HepG2 (cell line): Measurements from ENCODE around the gene MCF2L. TPM values are rescaled to one million over a fixed set of nuclear protein-coding genes. Genes with fewer than 3 reads are reported as not detected.

Experiments used
- ATAC-seq: fragments of 200-7000 bp; cut with Tn5 transposase; 3 replicates; pipeline ENCODE4 v1.9.1; 2020; ENCODE audit warnings: mild to moderate bottlenecking, moderate library complexity
- BruUV-seq: library from RNA; stranded (reverse); fragments of 400-500 nt; replicated peaks from 2 replicates; lab custom pipeline; 2021; lab: Mats Ljungman, UMichigan
- CTCF ChIA-PET: fragments of 300-600 bp; formaldehyde crosslinking; extraction: SDS; loops from one replicate; lab custom pipeline; 2021; ENCODE audit warnings: low total read pairs, inconsistent platforms, low intra/inter-chr PET ratio; lab: Yijun Ruan, JAX
- POLR2A ChIA-PET: fragments of 350-600 bp; sonication (Branson Sonifier 250); formaldehyde crosslinking; loops from one replicate; lab custom pipeline; 2020; ENCODE audit warnings: antibody characterized with exemption, inconsistent platforms; lab: Yijun Ruan, JAX
- DNase-seq: peaks from one replicate; pipeline ENCODE4 v3.0.0-alpha.2; 2015; ENCODE audit warnings: low spot score
- FAIRE-seq: peaks from 3 replicates; lab custom pipeline; 2011; peaks lifted over from hg19 to GRCh38; lab: Jason Lieb, UNC
- H2AFZ ChIP-seq: one replicate; pipeline ENCODE4 v1.6.1; 2011; ENCODE audit warnings: low read length, inconsistent platforms
- H3K27ac ChIP-seq: fragments of 300-600 bp; 3 replicates; pipeline ENCODE4 v1.8.0; 2011; ENCODE audit warnings: mixed run types, mild to moderate bottlenecking, mixed read lengths, low read length, inconsistent platforms; ENCODE audit not compliant: insufficient read depth; ENCODE audit errors: extremely low read length
- H3K27me3 ChIP-seq, 2 experiments: fragments of 200-600 bp in 1 of 2; 2 replicates in 1 of 2; 3 replicates in 1 of 2; pipeline versions ENCODE4 v1.6.0 to v1.8.0; 2011; ENCODE audit warnings: low read length in 2 of 2, mild to moderate bottlenecking in 2 of 2, moderate library complexity in 2 of 2, inconsistent platforms in 1 of 2; ENCODE audit not compliant: insufficient read depth in 2 of 2, control insufficient read depth in 1 of 2
- H3K36me3 ChIP-seq, 2 experiments: fragments of 200-600 bp in 1 of 2; replicated peaks in 1 of 2; 2 replicates in 1 of 2; 3 replicates in 1 of 2; pipeline versions ENCODE4 v1.5.1 to v1.8.0; 2011; ENCODE audit warnings: low read length in 2 of 2, inconsistent platforms in 1 of 2; ENCODE audit not compliant: insufficient read depth in 2 of 2, control insufficient read depth in 1 of 2
- H3K4me1 ChIP-seq: 2 replicates; pipeline ENCODE4 v1.5.1; 2012; ENCODE audit warnings: low read length, inconsistent platforms; ENCODE audit not compliant: insufficient read depth
- H3K4me2 ChIP-seq: 2 replicates; pipeline ENCODE4 v1.6.0; 2011; ENCODE audit warnings: low read depth, low read length, inconsistent platforms
- H3K4me3 ChIP-seq, 3 experiments: fragments of 200-600 bp in 1 of 3; sonication (generic), shearing (Covaris generic) in 1 of 3; replicated peaks in 1 of 3; 2 replicates each; pipeline ENCODE4 v1.5.1; 2011 to 2016; ENCODE audit warnings: low read length in 3 of 3, inconsistent platforms in 2 of 3, low read depth in 2 of 3, mild to moderate bottlenecking in 2 of 3, control low read depth in 1 of 3, mixed read lengths in 1 of 3; ENCODE audit not compliant: insufficient read depth in 1 of 3
- H3K79me2 ChIP-seq: one replicate; pipeline ENCODE4 v1.6.1; 2011; ENCODE audit warnings: low read length, inconsistent platforms; ENCODE audit not compliant: insufficient read depth
- H3K9ac ChIP-seq: 2 replicates; pipeline ENCODE4 v1.6.0; 2011; ENCODE audit warnings: mild to moderate bottlenecking, low read depth, low read length, inconsistent platforms; ENCODE audit not compliant: insufficient read depth
- H3K9me3 ChIP-seq: 2 replicates; pipeline ENCODE4 v1.5.1; 2012; ENCODE audit warnings: mild to moderate bottlenecking, low read length
- H4K20me1 ChIP-seq: 2 replicates; pipeline ENCODE4 v1.6.0; 2011; ENCODE audit warnings: inconsistent platforms, mild to moderate bottlenecking, low read length, moderate library complexity; ENCODE audit not compliant: insufficient read depth
- AFF4 ChIP-seq: sonication (generic); formaldehyde crosslinking; IDR thresholded peaks from 2 replicates; pipeline ENCODE4 v1.4.0; 2020; ENCODE audit warnings: missing genetic modification reagents
- CBX5 ChIP-seq: sonication (generic); formaldehyde crosslinking; IDR thresholded peaks from 2 replicates; pipeline ENCODE4 v1.4.0; 2020; ENCODE audit warnings: missing genetic modification reagents, borderline replicate concordance
- CEBPB ChIP-seq: IDR thresholded peaks from 2 replicates; pipeline ENCODE4 v1.6.1; 2011; ENCODE audit warnings: low read depth, low read length, improper control_type of control experiment, borderline replicate concordance
- CERS6 ChIP-seq: sonication (generic); formaldehyde crosslinking; IDR thresholded peaks from 2 replicates; pipeline ENCODE4 v1.5.0; 2020; ENCODE audit warnings: missing genetic modification reagents
- GPN1 ChIP-seq: sonication (generic); formaldehyde crosslinking; IDR thresholded peaks from 2 replicates; pipeline ENCODE4 v1.5.1; 2020; ENCODE audit warnings: missing genetic modification reagents, borderline replicate concordance
- HNF1B ChIP-seq: sonication (generic); formaldehyde crosslinking; IDR thresholded peaks from 2 replicates; pipeline ENCODE4 v1.5.1; 2020; ENCODE audit warnings: mild to moderate bottlenecking, moderate library complexity, missing genetic modification reagents
- SALL2 ChIP-seq: sonication (generic); formaldehyde crosslinking; IDR thresholded peaks from 2 replicates; pipeline ENCODE4 v1.8.1; 2023; ENCODE audit warnings: mild to moderate bottlenecking, missing genetic modification reagents, inconsistent platforms
- SMAD3 ChIP-seq: sonication (generic); formaldehyde crosslinking; IDR thresholded peaks from 2 replicates; pipeline ENCODE4 v1.4.0; 2020; ENCODE audit warnings: missing genetic modification reagents
- SRY ChIP-seq: sonication (generic); formaldehyde crosslinking; IDR thresholded peaks from 2 replicates; pipeline ENCODE4 v1.8.0; 2022; ENCODE audit warnings: mild to moderate bottlenecking, missing genetic modification reagents
- ZNF850 ChIP-seq: sonication (generic); formaldehyde crosslinking; conservative IDR thresholded peaks from 2 replicates; pipeline ENCODE4 v1.9.0; 2021; ENCODE audit warnings: mild to moderate bottlenecking, missing genetic modification reagents
- ZNF879 ChIP-seq: sonication (generic); formaldehyde crosslinking; IDR thresholded peaks from 2 replicates; pipeline ENCODE4 v1.8.1; 2023; ENCODE audit warnings: missing genetic modification reagents
- WGBS: methylation state at CpG from one replicate; pipeline ENCODE4 v1.1.6; 2017; ENCODE audit warnings: low lambda C conversion rate; 5-methylcytosine and 5-hydroxymethylcytosine counted together
- in situ Hi-C: cut with HindIII; loops from 2 replicates; pipeline ENCODE4 v1.10.0; 2017; ENCODE audit warnings: low pct_unique_long_range_greater_than_20kb; ENCODE audit not compliant: extremely low pct_ligation_motif_present
- intact Hi-C: fragments of 100-400 bp; cut with micrococcal nuclease; formaldehyde crosslinking; loops from one replicate; pipeline ENCODE4 v1.10.0; 2022; ENCODE audit not compliant: unreplicated experiment
- polyA plus RNA-seq, 8 experiments: library from polyadenylated mRNA; depleted of rRNA in 3 of 8; stranded (reverse) in 7 of 8; unstranded in 1 of 8; fragments of >200 nt; fragmentation: Illumina TruSeq in 4 of 8; extraction: Trizol in 4 of 8; gene quantifications; 2 replicates each; pipeline versions ENCODE4 v1.2.1 to v1.2.3, GENCODE V29; 2011 to 2016; ENCODE audit warnings: low read depth in 4 of 8, missing spikeins in 1 of 8, mixed read lengths in 1 of 8; ENCODE audit not compliant: insufficient read depth in 1 of 8
- total RNA-seq, 5 experiments: library from RNA; depleted of rRNA; stranded (reverse); fragments of >200 nt; fragmentation: Illumina TruSeq; extraction: Trizol; gene quantifications; 2 replicates each; pipeline ENCODE4 v1.2.3, GENCODE V29; 2016; ENCODE audit warnings: low read depth in 1 of 5
- TF ChIP-seq, protein P1 (sequence below): sonication (generic); formaldehyde crosslinking; IDR thresholded peaks from 2 replicates; pipeline ENCODE4 v1.4.0; 2020; ENCODE audit warnings: missing genetic modification reagents
- TF ChIP-seq, protein P2 (sequence below): sonication (generic); formaldehyde crosslinking; IDR thresholded peaks from 2 replicates; pipeline ENCODE4 v1.5.1; 2020; ENCODE audit warnings: missing genetic modification reagents, mild to moderate bottlenecking, borderline replicate concordance

MCF2L gene
- total and polyA plus RNA-seq, 2 of the 13 experiments (the other 11 are each of a cell fraction or from before 2014, with no cell fraction given), result 19.4 to 28.4 TPM

- Histone ChIP-seq H3K27me3 (no peaks in the 10 kb centered on the region), H3K36me3 (no peaks in the 10 kb centered on the region), H3K4me2 (no peak overlapping the region), H3K27ac (no peak overlapping the region), H3K4me1 (peaks cover 92% of the 10 kb centered on the region), H3K9me3 (no peaks in the 10 kb centered on the region), H3K79me2 (peaks cover 3% of the 10 kb centered on the region), H3K9ac (no peak overlapping the region), H4K20me1 (peaks cover 4% of the 10 kb centered on the region; the same call in 1 of the 2 replicates), H3K4me3 (no peak overlapping the region), H2AFZ (no peak overlapping the region)
- in situ Hi-C loops (no loop called here), intact Hi-C loops (loop anchor here (2.0 kb wide), 2 partner anchors 13 to 45 kb away; no protein-coding TSS in a partner anchor)
- ATAC-seq, result no peak
- no peak for DNase-seq
- WGBS, result over 99% methylated on average over 11 of the region's 11 CpGs
- FAIRE-seq, result no peak
- CTCF ChIA-PET, result no interaction called here
- TF ChIP-seq GPN1 (CRISPR knock-in tag), result no peak
- no peak for TF ChIP-seq SRY (CRISPR knock-in tag)
- no peak for TF ChIP-seq CERS6 (CRISPR knock-in tag)
- no peak for TF ChIP-seq HNF1B (CRISPR knock-in tag)
- TF ChIP-seq ZNF850 (CRISPR knock-in tag), result no peak
- no peak for TF ChIP-seq ZNF879 (CRISPR knock-in tag)
- no peak for TF ChIP-seq CBX5
- no peak for TF ChIP-seq CEBPB
- TF ChIP-seq, protein P1, sequence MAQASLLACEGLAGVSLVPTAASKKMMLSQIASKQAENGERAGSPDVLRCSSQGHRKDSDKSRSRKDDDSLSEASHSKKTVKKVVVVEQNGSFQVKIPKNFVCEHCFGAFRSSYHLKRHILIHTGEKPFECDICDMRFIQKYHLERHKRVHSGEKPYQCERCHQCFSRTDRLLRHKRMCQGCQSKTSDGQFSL, result no peak
- TF ChIP-seq SALL2, result no peak
- TF ChIP-seq, protein P2, sequence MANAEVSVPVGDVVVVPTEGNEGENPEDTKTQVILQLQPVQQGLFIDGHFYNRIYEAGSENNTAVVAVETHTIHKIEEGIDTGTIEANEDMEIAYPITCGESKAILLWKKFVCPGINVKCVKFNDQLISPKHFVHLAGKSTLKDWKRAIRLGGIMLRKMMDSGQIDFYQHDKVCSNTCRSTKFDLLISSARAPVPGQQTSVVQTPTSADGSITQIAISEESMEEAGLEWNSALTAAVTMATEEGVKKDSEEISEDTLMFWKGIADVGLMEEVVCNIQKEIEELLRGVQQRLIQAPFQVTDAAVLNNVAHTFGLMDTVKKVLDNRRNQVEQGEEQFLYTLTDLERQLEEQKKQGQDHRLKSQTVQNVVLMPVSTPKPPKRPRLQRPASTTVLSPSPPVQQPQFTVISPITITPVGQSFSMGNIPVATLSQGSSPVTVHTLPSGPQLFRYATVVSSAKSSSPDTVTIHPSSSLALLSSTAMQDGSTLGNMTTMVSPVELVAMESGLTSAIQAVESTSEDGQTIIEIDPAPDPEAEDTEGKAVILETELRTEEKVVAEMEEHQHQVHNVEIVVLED, result no peak
- TF ChIP-seq SMAD3 (CRISPR knock-in tag), result no peak
- TF ChIP-seq AFF4, result no peak
- POLR2A ChIA-PET, result interaction anchor here (1.4 to 1.6 kb wide), 3 partner anchors 13 to 65 kb away, joined by 3 to 9 read pairs (median 8); partner anchors contain the start of gene MCF2L
- no TSS peak for BruUV-seq
Observed at GRCh38 chr13:112955956-112956355, 13.1 kb upstream of the MCF2L start.
